NCI-H2227 treated with DMSO at 0.1 percent for 48 hours (cell line): Measurements from ENCODE around the gene ACAN.

ENCODE experiments used
- DNase-seq: peaks from one replicate; lab custom pipeline; 2025; lab: John Stamatoyannopoulos, UW

Gene ACAN

DNA sequence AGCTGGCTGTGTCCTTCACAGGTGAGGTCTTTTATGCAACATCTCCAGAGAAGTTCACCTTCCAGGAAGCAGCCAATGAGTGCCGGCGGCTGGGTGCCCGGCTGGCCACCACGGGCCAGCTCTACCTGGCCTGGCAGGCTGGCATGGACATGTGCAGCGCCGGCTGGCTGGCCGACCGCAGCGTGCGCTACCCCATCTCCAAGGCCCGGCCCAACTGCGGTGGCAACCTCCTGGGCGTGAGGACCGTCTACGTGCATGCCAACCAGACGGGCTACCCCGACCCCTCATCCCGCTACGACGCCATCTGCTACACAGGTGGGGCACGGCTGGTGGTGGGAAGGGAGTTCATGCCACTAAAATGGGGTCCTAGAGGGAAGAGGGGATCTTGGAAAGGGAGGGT is 40.1 kb downstream of the ACAN start:
- DNase-seq: no peak

DNA sequence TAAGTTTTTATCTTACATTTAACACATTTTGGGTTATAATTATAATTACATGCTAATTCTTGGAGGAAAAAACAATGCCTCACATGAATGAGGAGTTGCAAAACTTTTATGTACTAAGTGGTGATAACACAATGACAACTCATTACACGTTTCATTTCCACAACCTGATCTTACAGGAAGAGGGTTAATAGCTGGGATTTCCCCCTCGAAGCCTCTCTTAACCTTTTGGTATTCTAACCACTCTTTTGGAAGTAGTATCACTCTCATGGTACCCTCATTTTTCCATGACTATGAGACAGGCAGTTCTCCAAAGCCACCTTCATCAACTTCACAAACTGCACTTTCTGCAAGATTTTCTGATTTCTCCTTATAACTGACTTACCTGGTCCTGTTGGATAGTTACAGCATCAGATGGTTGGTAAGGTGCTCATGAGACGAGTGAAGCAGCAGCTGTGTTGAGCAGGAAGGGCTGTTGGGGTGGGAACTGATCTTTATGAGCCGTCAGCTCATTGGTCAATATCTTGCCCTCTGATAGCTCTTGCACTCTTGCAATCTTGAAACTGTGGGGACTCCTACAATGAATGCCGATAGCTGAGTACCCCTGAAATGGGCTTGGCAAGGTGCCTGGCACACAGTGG is 41.6 kb downstream of the ACAN start:
- DNase-seq: no peak

DNA sequence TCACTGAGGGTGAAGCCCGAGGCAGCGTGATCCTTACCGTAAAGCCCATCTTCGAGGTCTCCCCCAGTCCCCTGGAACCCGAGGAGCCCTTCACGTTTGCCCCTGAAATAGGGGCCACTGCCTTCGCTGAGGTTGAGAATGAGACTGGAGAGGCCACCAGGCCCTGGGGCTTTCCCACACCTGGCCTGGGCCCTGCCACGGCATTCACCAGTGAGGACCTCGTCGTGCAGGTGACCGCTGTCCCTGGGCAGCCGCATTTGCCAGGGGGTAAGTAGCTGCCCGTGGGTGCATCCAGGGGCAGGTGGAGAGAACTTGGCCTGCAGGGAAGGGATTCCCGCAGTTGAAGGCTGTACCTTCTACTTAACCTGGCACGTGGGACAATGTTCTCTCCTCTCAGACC is 42.4 kb downstream of the ACAN start:
- no peak for DNase-seq

DNA sequence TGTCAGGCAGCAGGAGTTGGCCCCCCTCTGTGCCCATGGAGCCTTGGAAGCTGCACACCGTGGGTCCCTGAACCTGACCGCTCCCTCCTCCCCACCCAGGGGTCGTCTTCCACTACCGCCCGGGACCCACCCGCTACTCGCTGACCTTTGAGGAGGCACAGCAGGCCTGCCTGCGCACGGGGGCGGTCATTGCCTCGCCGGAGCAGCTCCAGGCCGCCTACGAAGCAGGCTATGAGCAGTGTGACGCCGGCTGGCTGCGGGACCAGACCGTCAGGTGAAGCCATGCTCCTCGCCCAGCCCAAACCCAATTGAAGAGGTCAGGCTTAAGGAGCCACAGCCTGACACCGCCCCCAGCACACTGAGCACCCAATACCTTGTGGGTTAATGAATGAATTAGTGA is 43.9 kb downstream of the ACAN start:
- no peak for DNase-seq

DNA sequence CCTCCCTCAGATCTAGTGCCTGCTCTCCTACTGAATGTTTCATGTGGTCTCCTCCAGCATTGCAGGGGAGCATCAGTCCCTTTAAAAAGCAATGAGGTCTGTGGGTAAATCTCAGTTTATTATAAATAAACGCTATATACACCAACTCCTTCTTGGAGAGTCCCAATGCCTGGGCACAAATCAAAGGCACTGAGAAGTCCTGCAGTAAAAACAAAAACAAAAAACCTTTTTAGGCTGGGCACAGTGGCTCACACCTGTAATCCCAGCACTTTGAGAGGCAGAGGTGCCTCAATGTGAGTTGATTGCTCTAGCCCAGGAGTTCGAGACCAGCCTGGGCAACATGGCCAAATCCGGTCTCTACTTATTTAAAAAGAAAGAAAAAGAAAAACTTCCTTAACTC is 45.0 kb downstream of the ACAN start:
- no peak for DNase-seq

DNA sequence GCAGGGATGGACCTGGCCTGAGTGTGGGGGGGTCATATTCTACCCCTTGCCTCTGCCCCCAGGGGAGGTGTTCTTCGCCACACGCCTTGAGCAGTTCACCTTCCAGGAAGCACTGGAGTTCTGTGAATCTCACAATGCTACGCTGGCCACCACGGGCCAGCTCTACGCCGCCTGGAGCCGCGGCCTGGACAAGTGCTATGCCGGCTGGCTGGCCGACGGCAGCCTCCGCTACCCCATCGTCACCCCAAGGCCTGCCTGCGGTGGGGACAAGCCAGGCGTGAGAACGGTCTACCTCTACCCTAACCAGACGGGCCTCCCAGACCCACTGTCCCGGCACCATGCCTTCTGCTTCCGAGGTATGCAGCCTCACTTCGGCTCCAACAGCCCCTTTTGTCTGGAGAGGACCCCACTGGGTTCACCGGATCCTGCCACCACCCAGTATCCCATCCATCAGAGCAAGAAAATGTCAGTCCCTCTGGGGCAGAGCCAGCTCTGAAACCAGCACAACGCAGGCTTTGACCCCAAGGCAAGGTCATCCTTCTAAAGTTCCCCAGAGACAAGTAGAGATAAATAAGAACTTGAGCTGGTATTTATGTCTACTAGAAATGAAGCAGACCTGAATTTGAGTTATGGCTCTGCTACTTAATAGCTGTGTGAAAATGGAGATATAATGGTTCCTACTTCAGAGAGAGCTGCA is 46.3 kb downstream of the ACAN start:
- DNase-seq: no peak

DNA sequence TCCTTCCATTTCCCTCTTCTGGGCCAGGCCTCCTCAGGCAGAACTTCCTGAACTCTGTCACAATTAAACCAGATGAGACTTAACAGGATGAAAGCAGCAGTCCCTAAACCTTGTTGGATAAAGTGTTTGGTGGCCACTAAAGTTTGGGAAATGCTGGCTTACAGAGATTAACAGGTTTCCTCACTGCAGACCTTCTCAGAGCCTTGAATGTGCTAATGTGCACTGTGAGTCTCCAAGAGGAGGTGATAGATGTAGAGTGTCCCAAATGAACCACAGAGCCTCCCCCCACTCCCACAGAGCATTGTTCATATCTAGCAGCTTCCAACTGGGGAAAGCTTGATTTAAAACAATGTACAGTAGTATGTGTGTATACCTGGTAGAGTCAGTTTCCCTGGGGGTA is 49.2 kb downstream of the ACAN start:
- no peak for DNase-seq

DNA sequence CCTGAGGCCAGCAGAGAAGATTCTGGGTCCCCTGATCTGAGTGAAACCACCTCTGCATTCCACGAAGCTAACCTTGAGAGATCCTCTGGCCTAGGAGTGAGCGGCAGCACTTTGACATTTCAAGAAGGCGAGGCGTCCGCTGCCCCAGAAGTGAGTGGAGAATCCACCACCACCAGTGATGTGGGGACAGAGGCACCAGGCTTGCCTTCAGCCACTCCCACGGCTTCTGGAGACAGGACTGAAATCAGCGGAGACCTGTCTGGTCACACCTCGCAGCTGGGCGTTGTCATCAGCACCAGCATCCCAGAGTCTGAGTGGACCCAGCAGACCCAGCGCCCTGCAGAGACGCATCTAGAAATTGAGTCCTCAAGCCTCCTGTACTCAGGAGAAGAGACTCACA is 55.7 kb downstream of the ACAN start:
- DNase-seq: no peak

DNA sequence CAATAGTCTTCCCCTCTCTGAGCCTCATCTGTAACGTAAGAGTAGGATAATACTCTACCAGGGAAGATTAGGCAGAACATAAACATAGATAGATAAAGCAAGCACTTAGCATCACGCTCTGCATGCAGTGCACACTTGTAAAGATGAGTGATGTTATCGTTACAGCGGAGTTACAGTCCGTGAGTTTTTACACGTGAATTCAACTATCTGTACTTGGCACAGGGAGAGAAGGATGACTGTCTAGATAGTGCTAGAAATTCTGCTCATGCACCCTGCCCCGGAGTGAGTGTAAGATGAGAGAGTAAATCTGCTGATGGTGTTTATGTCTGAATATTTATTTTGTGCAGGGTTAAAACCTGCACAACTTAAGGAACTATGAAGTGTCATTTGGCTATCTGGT is 56.3 kb downstream of the ACAN start:
- DNase-seq: no peak

DNA sequence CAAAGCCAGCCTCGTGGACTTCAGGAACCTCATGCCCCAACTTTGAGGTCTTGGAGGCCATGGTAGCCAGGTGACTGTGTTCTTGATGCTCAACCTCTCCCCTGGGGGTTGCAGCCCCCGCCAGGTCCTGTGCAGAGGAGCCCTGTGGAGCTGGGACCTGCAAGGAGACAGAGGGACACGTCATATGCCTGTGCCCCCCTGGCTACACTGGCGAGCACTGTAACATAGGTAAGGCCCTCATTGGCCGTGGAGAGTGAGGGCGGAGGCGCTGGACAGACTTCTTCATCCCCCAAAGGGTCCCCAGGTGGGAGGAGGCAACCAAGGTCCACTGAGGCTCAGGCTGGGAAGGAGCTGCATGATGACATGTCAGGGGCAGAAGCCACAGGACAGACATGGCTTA is 57.0 kb downstream of the ACAN start:
- DNase-seq: no peak

DNA sequence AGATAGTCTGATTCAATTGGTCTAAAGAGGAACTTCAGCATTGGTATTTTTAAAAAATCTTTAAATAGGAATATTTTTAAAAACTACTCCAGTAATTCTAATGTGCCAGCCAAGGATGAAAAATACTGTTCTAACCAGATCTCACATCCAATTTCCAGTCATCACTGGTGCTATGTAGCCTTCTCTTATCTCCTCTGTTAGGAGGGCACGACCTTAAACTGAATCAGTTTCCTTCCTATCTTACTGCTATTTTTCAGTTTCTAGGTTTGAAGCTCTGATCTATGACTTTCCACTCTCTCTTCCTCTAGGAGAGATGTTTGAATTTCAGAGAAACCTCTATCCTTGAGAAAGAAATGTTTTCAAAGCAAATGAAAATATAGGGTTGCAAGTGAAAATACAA is 60.2 kb downstream of the ACAN start:
- no peak for DNase-seq

DNA sequence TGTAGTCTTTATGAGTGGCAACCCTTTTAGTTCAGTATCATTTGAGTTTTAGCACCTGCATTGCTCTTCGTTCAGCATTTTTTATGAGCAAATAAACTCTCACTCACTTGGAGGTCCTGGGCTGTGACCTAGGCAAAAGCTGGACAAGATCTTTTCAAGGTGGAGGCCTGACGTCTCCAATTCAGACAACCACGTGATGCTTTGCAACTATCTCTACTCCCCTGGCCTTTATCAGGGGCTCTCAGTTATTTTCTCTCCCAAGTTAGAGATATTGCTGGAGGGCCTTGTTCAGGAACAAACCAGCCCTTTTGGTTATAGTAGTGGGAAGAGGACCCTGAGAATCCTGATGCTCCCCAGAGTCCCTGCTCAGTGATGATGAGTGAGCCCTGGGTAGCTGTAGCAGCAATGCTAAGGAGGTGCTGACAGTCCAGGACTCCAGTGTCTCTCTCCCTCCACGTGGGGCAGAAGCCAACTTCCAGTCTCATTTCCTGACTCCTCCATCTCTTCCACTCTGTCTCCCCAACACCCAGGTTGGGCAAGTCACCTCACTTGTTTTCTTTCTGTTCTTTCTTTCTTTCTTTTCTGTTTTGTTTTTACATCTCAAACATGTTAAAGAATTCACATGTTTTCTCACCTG is 61.7 kb downstream of the ACAN start:
- DNase-seq: no peak

DNA sequence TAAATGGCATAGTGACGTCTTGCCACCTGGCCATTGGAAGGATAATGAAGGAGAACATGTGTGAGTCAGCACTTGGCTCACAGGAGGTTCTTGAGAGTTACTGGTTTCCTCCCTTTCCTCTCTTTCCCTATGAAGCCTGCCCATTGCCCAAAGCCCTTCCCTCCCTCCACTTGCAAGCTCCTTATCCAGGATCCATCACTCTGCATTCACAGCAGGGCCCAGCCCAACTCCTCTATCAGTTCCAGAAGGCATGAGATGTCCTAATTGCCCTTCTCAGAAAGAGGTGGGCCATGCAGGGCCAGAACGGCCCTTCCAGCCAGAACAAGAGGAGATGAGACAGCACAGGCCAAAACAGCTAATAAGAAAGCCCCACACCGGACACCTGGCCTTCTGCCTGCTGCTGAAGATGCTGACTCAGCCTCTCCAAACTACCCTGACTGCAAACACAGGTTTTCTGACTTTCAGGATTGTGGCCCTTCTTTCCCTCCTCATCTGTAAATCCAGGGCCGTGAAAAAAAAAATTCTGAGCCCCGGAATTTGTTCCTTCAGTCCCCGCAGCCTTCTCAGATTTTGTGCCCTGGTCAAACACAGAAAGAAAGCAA is 62.4 kb downstream of the ACAN start:
- DNase-seq: no peak

DNA sequence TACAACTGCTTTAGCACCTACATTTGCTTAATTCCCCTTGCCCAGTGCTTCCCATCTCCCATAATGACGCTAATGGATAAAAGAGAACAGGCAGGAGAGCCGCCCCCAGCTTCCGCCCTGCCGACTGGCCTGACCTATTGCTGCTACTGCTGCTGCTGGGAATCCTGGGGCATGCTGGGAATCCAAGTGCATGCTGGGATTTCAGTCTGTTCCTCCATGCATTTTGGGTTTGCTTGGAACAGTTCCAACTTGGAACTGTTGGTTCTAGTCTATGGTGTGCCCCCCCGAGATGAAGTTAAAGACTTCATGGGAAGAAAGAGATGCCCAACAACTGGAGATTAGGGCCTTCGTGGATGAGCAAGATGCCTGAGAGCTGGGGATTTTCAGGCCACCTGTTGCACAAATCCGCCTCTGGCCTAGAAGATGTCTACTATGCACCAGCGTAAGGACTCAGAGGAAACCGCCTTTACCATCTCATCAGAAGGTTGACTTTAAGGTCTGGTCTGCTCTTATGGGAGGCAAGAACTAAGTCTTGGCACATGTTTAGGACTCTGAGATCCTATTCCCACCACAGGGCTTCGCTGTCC is 63.2 kb downstream of the ACAN start:
- DNase-seq: no peak

DNA sequence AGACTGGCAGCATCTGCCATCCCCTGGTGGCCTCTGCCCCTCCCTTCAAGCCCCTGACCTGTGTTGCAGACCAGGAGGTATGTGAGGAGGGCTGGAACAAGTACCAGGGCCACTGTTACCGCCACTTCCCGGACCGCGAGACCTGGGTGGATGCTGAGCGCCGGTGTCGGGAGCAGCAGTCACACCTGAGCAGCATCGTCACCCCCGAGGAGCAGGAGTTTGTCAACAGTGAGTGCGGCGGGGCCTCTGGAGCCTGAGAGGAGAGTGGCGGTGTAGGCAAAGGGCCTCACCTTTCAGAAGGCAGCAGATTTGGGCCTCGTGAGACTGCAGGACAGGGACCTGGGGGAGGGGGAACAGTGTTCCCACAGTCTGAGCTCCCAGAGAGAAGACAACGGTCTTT is 68.1 kb downstream of the ACAN start:
- DNase-seq: no peak

DNA sequence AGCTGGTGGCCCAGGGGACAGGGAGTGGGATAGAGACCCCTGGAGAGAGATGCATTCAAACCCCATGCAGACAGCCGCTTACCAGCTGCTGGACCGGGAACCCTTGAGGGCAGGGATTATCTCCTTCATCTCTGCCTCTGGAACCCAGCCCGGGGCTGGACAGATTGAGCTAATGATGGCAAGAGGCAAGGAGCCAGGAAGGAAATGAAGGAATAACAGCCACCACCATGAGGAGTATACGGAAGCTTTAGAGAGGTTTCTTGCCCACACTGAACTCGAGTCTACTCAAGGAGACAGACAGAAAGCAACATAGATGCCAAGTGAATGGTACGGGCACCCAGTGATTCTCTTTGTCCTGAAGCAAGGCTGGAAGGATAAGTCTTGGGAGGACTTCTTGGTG is 68.9 kb downstream of the ACAN start:
- no peak for DNase-seq

DNA sequence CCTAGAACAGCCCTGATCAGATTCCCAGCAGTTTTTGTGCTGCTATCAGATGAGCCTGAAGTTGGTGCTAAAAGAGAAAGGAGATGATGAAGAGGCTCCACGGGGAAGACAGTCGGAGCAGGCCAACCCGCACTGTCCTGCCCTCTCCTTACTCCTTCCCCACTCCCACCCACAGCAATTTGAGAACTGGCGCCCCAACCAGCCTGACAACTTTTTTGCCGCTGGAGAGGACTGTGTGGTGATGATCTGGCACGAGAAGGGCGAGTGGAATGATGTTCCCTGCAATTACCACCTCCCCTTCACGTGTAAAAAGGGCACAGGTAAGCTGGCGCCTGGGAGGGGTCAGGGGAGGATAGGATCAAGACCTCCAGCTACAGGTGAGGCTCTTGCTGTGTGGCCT is 69.5 kb downstream of the ACAN start:
- DNase-seq: no peak

DNA sequence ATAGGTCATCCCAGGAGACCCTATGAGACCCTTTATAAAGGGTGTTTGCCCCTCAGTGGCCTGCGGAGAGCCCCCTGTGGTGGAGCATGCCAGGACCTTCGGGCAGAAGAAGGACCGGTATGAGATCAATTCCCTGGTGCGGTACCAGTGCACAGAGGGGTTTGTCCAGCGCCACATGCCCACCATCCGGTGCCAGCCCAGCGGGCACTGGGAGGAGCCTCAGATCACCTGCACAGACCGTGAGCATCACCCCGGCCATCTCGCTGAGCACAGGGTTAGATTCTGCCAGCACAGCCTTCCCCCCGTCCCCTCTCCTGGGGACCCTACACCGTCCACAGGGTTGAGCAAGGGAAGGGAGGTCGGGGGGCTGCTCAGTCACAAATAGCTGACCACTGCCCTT is 70.5 kb downstream of the ACAN start:
- no peak for DNase-seq

DNA sequence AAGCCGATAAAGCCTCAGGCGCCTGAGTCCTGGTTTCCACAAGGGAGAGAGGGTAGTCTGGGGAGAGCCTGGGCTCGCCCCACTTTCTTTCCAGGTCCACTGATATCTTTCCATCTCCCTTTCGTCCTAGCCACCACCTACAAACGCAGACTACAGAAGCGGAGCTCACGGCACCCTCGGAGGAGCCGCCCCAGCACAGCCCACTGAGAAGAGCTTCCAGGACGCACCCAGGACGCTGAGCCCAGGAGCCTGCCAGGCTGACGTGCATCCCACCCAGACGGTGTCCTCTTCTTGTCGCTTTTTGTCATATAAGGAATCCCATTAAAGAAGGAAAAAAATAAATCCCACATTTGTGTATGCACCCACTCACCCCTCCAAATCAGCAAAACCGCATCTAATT is 71.0 kb downstream of the ACAN start:
- DNase-seq: no peak

DNA sequence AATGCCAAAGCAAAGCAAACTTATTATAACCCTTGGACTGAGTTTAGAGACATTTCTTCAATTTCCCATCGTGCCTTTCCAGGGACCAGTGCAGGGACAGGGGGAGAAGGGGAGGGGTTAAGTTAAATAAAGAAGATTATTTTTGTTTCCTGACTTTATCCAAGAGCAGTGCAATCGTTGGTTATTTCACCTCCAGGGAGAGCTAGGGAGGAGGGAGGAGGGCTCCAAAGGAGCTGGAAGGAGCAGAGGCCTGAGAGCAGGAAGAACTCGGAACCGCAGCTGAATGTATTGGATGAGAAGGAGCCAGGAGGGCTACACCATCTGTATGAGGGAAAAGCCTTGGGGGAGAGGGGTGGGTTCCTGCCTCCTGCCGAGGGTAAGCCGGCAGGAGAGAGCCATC is 71.4 kb downstream of the ACAN start:
- DNase-seq: no peak

DNA sequence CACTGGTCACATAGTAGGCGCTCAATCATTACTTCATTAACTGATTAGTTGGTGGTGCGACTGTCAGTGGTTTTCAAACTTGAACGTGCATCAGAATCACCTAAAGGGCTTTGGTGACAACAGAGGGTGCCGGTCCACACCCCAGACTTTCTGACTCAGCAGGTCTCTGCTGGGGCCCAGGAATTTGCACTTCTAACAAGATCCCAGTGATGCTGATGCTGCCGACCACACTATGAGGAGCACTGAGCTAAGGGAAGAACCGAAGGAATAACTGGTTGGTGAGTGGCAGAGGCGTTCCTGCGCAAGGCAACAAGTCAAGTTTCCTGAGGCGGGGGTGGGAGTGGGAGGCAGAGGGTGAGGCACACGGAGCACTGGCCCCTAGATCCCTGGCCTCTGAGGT is 73.3 kb downstream of the ACAN start:
- DNase-seq: no peak

DNA sequence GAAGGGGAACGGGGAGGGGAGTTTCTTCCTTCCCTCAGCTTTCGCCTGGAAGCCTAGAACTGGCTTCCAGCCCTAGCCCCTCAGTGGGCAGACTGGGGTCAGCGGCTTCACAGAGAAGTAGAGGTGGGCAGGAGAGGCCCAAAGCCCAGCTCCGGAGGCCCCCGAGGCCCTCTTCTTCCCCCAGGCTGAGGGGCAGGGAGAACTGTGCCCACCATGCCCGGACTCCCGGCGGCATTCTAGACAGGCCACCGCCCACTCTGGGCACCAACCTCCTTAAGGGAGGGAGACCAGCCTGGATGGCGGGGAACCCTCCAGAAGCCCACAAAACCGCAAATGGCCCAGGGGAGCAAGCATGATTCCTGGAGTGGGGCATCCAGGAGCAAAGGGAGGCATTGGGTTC is 74.2 kb downstream of the ACAN start:
- DNase-seq: no peak

DNA sequence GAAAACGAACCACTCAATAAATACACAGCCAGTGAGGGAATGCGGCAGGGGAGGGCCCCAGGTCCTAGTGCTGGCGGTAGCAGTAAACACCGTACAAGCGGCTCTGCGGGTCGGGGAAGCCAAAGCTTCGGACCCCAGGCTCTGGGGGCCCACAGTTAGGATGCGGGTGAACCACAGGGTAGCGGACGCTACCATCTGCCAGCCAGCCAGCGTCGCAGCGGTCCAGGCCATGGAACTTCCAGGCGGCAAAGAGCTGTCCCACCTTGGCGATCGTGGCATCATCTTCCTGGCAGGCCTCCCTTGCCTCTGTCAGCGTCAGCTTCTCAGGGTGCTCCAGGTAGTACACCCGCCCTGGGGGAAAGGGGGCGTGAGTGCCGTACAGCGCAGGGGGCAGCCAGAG is 74.7 kb downstream of the ACAN start:
- no peak for DNase-seq
